Anterior cingulate cortex (tissue), 58 donors: ENCODE measurements around the gene HSPA9.

Source experiments
- DNase-seq, 58 donors: peaks; one replicate each; lab custom pipeline; 2025; lab: John Stamatoyannopoulos, UW

HSPA9 gene

DNA sequence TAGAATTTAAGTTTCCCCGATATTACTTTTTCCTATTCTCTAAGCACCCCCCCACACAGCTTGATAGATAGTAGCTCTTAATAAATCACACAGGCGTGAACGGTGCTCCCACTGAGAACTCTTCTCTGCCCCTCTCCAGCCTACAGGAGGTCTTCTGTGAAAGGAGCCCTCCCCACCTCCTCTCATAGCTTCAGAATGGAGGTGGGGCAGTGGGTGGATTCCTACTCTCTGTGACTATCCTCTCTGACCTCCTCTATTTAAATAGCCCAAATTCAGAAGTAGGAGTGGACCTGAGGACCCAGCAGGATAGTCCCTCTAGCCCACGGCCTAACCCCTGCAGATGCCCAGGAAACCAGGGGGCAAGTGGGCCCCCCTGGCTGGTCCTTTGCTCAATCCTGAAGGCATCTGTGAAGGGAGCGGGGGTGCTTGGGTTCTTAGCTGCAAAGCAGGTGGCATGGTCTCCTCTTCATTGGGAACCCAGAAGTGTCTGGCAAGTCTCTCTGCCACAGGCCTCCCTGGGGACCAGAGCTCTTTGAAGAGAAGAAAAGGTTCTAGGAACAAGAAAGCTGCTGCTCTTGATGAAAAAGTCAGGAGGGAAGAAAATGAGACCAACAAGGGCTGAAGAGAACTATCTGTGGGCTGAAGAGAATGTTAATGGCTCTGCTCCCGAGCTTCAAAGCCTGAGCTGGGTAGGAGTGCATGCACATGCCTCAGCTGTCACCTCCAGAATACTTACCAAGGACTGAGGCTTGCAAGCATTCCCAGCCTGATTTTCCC, 21.1 kb upstream of the HSPA9 start:
- peak in 7 of 58 donors; percentile 5 to 53 (median 27) for DNase-seq

DNA sequence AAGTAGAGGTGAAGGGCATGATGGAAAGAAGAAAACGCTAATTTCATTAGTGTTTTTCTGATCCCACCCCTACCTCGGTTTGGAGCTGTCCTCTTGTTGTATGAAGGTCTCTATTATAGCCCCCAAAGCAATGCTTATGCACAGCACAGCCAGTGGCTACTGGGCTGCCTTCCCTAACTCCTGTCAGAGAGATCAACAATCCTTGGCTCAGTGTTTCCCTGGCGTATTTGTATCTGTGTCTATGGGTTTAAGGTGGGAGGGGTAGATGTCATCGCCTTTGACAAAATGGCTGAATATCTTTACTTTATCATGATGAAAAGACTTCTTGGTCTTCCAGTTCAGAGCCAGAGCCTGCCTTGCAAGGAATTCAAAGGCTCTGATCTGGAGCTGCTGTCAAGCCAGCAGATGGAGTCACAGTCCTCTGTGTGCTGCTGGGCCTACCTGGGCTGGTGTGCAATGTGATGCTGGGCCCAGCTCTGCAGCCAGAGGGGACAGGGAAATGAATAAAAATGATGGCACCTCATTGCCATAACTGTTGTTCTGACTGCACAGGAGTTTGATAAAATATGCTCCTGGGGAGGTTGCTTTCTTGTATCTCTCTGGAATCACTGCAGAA, 20.1 kb upstream of the HSPA9 start:
- DNase-seq, result peak in 10 of 58 donors; percentile 6 to 61 (median 22)

DNA sequence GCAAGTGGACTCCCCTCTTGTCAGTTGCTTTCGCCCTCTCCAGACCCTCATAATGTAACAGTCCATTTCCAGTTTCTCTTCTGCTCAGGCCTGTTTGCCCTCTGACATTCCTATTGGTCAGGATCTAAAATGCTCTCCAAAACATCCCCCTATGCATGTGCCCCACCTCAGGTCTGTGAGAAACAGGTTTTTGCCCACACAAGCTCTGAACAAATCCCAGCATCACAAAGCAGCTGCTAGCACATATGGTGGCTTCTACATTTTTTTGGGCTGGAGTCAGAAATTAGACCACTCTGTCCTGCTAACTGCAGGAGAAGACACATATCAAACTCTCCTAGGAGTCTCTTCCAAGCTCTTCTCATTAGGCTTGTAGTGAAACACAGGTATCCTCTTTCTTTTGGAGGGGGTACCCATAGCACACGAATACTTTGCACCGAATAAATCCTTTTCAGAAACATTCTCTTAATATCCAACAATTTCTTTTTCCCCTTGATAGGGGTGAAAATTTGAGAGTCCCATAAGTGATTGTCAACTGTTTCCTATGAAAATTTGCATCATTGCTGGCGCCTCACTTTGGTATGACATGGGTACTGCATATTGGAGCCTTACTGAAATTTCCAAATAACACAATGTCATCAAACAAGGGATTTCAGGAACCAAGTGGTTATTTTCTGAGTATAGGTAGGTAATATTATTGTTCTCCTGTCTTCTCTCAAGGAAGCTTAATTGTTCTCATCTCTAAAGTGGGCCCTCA, 19.3 kb upstream of the HSPA9 start:
- DNase-seq, result no peak

DNA sequence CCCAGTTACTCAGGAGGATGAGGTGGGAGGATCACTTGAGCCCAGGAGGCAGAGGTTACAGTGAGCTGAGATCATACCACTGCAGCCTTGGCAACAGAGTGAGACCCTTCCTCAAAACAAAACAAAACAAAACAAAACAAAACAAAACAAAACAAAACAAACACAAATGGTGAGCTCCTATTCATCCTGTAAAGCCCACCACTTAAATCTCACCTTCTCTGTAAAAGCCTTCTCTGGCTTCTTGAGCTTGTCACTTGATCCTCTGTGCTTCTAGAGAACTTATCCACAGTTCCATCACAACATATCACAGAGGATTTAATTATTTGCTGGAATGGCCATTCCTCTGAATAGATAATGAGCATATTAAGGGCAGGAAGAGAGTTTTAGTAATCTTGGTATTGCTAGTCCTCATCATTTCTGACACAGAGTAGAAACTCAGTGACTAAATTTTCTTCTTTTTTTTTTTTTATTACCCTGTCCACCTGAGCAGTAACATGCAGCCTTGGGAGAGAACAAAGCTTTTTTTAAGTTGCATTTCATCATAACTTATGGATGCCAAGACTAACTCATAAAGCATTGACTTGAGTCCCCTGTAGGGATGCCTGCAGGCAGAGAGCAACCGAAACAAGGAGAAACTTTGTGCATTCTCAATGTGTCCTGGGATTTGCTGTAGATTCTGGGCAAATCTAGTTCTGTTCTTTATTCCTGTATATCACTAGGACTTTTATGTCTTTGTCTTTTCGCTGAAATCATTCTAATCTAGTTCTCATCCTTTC, 13.0 kb upstream of the HSPA9 start:
- no peak for DNase-seq

DNA sequence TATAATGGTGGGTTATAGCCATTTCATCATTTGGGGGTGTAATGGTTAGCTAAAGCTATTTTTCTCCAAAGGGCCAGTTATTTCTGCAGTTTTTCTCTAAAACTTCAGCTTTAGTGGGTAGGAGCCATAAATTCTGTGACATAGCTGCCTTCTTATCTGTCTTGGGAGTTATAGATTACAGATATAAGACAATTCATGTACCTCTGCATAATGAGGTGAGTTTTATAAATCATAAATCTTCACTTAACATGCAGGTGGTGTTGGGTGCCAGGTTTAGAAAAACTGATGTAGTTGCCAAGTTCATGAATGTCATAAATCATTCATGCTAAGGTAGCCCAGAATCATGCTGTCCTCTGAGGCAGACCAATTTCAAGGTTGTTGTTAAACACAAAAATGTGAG, 10.0 kb upstream of the HSPA9 start:
- DNase-seq, result no peak

DNA sequence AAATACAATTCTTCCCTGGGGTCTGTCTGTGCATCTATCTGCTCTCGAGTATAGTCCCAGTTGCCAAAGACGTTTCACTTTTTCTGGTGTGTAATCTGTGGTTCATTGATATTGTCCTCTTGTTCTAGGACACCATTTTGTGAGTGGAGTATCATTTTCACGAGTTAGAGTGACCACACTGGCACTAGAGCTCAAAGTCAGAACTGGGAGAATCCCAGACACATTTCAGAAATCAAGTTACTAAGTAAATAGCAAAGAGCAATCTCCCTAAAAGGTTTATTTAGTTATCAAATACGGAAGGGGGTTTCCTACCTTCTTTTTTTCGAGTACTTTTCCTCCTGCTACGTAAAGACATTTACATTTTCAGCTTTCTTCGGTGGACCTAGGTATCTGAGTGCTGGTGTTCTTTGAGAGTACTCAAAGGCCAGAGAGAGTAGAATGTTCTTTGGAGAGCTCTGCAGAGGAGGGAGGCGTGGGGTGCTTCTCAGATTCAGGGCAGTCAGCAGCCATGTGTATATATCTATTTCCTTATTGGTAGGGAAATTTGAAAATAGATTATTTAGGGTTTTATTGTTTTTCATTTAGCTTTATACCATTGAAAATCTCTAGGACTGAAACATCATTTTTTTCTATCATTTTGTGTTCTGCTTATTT, 8.9 kb upstream of the HSPA9 start:
- DNase-seq, result no peak

DNA sequence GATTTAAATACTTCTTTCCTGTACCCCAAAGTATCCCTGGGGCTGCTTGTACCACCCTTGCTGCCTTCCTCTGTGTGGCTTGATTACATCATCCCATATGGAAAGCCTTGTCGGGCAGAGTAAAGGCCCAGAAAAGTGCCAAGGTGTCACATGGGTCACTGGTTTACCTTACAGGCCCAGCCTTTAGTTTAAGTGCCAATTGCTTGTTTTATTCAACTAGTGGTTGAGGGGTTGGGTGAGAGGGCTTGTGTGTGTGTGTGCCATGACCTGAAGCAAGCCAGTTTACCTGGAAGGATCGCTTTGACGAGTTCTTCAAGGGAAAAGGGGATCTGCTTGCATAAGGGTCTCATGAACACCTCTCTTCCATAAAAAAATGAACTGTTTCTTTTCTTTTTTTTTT, 7.8 kb upstream of the HSPA9 start:
- no peak for DNase-seq

DNA sequence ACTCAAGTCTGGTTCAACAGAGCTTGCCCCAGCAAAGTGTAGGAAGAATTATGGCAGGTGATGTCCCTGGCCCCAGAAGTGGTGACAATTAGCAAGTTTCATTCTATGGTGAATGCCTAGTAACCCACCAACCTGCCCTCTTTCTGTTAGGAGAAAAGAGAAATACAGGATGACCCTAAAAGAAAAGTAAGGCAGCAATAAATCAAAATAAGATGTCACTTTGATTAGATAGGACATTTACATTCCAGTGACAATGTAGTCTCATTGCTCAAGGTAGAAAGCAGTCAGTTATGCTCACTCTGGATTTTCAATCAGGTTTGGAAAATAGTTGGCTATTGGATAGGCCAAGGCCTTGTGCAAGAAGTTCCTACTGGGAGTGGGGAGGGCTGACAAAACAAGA, 5.6 kb upstream of the HSPA9 start:
- DNase-seq, result no peak

DNA sequence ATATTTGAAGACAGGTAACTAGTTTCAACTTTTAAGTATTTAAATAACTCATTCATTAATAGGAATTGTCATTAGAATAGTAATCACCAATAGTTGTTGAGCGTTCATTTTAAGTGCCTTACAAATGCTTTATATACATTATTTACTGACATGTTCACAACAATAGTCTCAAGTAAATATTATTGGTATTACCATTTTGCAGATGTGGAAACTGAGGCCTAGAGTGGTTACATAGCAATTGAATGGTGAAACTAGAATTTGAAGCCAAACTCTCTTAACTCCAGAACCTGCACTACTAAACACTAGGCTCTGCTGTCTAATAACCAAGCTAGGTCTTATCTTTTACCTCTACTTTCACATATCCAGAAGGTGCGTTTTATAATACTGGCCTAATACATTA, 4.8 kb upstream of the HSPA9 start:
- DNase-seq, result no peak

DNA sequence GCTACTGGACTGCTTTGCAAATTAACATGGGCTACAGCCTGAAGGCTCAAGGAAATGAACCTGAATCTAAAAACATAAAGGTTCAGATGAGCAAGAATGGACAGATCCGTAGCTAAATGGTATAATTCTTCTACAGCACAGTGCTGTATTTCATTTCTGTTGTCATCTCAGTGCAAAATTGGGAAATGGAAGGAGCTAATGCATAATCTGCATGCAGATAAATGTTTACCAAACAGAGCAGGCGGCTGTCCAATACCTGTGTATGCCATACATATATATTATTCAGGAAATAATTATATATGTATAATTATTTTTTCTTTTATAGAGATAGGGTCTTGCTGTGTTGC, 4.3 kb upstream of the HSPA9 start:
- no peak for DNase-seq

DNA sequence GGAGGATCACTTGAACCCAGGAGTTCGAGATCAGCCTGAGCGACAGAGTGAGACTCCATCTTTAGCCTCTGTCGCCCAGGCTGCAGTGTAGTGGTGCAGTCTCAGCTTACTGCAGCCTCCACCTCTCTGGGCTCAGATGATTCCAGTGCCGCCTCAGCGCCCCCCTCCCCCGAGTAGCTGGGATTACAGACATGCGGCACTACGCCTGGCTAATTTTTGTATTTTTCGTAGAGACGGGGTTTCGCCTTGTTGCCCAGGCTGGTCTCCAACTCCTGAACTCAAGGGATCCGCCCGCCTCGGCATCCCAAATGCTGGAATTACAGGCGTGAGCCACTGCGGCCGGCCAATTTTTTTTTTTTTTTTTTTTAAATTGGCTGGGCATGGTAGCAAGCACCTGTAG, 2.3 kb upstream of the HSPA9 start:
- DNase-seq, result no peak

DNA sequence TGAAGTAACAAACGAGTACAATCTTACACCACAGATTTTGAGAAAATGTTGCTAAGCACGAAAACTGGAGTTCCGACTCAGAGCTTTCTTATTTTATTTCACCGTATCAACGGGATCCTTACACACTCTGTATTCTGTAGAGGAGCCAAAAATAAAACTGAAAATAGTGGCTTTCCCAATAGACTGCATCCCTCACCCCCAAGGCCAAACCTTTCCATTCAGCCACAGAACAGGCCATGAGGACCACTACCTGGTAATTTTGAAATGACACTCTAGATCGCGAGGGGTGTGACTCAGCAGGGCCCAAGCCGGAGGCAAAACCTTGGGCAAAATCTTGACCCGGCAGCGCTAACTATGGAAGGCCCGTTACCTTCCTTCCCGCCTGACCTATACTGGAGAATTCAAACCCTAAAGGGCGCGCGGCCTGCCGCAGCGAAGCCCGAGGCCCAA, 432 bp downstream of the HSPA9 start:
- peak in 2 of 58 donors; percentile 62 to 65 for DNase-seq

DNA sequence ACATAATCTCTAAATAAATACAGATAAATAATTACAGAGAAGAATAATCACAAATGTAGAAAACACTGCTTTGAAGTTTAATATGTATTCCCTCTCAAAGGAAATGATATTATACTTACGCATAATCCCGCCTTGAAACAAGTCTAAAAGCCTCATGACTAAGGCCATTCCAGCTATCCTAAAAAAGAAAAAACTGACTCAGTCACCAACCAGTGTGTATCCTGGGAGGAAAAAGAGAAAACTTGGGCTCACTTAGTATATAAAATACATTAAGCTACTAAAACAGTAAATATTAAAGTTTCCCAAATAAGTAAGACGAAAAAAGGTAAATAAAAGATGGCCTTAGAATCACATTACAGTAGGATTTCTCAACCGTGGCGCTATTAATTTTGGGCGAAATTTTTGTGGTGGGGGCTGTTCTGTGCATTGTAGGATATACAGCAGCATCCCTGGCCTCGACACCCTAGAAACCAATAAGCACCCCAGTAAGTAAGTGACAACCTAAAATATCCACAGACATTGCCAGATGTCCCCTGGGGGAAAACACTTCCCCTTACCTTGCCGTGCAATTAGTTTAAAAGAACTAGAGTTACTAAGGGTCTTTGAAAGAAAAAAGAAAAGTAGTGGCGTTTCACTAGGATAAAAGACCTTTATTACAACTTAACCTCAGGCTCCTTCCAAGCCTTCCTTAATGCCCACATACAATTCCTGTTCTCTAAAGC, 1.1 kb downstream of the HSPA9 start:
- DNase-seq, result no peak

DNA sequence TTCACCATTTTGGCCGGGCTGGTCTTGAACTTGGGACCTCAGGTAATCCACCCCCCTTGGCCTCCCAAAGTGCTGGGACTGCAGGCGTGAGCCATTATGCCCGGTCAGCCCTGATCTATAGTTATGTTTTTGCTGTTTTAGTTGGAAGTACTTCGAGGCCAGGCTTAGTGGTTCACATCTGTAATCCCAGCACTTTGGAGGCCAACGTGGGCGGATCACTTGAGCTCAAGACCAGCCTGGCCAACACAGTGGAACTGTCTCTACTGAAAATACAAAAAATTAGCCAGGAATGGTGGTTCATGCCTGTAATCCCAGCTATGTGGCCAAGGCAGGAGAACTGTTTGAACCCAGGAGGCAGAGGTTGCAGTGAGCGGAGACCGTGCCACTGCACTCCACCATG, 2.0 kb downstream of the HSPA9 start:
- DNase-seq, result no peak

DNA sequence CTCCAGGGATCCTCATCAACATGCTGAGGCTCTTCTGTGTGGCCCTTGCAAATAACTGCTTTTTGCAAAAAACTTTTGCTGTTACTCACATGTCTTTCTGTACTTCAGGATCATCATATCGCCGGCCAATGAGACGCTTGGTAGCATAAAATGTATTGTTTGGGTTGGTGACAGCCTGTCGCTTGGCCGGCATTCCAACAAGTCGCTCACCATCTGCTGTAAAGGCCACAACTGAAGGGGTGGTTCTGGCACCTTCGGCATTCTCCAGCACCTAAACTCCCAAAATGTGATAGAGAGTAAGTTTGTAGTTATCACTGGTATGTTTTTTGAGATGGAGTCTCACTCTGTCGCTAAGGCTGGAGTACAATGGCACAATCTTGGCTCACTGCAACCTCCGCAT, 4.3 kb downstream of the HSPA9 start:
- DNase-seq, result no peak

DNA sequence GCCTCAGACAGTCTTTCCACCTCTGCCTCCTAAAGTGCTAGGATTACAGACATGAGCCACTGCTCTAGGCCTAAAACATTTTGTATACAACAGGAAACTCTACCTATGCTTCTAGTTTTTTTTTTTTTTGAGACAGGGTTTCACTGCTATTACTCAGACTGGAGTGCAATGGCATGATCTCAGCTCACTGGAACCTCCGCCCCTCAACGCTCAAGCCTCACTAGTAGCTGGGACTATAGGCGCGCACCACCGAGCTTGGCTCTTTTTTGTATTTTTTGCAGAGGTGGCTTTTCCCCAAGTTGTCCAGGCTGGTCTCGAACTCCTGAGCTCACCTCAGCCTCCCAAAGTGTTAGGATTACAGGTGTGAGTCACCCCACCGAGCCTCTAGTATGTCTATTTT, 5.4 kb downstream of the HSPA9 start:
- no peak for DNase-seq

DNA sequence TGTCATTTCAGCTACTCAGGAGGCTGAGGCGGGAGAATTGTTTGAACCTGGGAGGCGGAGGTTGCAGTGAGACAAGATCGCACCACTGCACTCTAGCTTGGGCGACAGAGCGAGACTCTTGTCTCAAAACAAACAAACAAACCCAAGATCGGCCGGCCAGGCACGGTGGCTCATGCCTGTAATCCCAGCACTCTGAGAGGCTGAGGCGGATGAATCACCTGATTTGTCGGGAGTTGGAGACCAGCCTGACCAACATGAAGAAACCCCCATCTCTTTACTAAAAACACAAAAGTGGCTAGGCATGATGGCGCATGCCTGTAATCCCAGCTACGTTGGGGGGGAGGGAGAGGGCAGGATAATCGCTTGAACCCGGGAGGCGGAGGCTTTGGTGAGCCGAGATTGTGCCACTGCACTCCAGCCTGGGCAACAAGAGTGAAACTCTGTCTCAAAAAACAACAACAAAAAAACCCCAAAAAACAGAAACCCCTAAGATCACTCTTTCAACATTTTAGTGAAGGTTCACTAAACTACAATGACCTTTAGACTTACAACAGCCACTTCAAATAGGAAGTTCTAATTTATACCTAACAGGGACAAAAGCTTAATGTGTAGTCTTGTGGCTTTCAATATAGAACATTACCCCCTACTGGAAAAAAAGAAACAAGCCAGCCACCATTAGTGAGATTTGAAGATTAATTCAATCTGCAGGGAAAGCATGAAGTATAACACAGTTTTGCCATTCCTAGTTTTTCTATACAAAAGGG, 7.0 kb downstream of the HSPA9 start:
- DNase-seq, result no peak

DNA sequence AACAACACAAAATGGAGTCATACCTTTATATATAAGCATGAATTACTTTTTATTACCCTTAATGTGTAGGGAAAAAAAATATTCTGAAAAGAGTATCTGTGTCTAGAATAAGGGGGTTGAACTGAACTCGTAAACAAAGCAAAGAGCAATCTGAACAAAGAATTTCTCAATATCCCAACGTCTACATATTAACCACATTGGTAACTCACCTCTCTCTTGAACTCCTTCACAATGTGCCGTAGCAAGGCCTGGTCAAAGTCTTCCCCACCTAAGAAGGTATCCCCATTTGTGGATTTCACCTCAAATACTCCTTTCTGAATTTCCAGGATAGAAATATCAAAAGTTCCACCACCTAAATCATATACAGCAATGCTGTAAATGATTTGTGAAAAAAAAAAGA, 8.4 kb downstream of the HSPA9 start:
- DNase-seq, result no peak
